HepG2 (cell line): Measurements from ENCODE around the gene VRK1. TPM values are rescaled to one million over a fixed set of nuclear protein-coding genes. Genes with fewer than 3 reads are reported as not detected.

Source experiments
- CHD4 ChIP-seq: fragments of 200-600 bp; sonication (generic); IDR thresholded peaks from 2 replicates; pipeline ENCODE4 v1.7.0; 2017; ENCODE audit warnings: mild to moderate bottlenecking, low read length, borderline replicate concordance
- IRX3 ChIP-seq: sonication (generic); formaldehyde crosslinking; IDR thresholded peaks from 2 replicates; pipeline ENCODE4 v1.8.1; 2023; ENCODE audit warnings: mild to moderate bottlenecking, low read depth, missing genetic modification reagents, borderline replicate concordance
- PHB2 ChIP-seq: fragments of 450-650 bp; IDR thresholded peaks from 2 replicates; pipeline ENCODE4 v1.6.1; 2018; ENCODE audit not compliant: partially characterized antibody
- TCF12 ChIP-seq, 2 experiments: fragments of 450-650 bp in 1 of 2; sonication (generic) in 1 of 2; formaldehyde crosslinking in 1 of 2; IDR thresholded peaks; 2 replicates each; pipeline versions ENCODE4 v1.6.1 to v1.8.0; 2017 to 2022; ENCODE audit warnings: antibody characterized with exemption in 1 of 2, mild to moderate bottlenecking in 1 of 2, missing genetic modification reagents in 1 of 2, moderate library complexity in 1 of 2
- THAP8 ChIP-seq: sonication (generic); formaldehyde crosslinking; IDR thresholded peaks from 2 replicates; pipeline ENCODE4 v1.5.1; 2020; ENCODE audit warnings: missing genetic modification reagents, mild to moderate bottlenecking, borderline replicate concordance
- ZBED4 ChIP-seq: sonication (generic); formaldehyde crosslinking; IDR thresholded peaks from 2 replicates; pipeline ENCODE4 v1.4.0; 2020; ENCODE audit warnings: missing genetic modification reagents, borderline replicate concordance
- ZKSCAN5 ChIP-seq: sonication (generic); formaldehyde crosslinking; IDR thresholded peaks from 2 replicates; pipeline ENCODE4 v1.5.1; 2020; ENCODE audit warnings: mild to moderate bottlenecking, missing genetic modification reagents
- ZNF274 ChIP-seq: sonication (generic); formaldehyde crosslinking; IDR thresholded peaks from 2 replicates; pipeline ENCODE4 v1.5.1; 2020; ENCODE audit warnings: mild to moderate bottlenecking, missing genetic modification reagents
- ZNF329 ChIP-seq: sonication (generic); formaldehyde crosslinking; IDR thresholded peaks from 2 replicates; pipeline ENCODE4 v1.9.0; 2021; ENCODE audit warnings: low read depth, mild to moderate bottlenecking, missing genetic modification reagents
- ZNF670 ChIP-seq: sonication (generic); formaldehyde crosslinking; IDR thresholded peaks from 2 replicates; pipeline ENCODE4 v1.8.0; 2022; ENCODE audit warnings: mild to moderate bottlenecking, missing genetic modification reagents, borderline replicate concordance
- ZNF703 ChIP-seq: sonication (generic); formaldehyde crosslinking; IDR thresholded peaks from 2 replicates; pipeline ENCODE4 v1.5.1; 2020; ENCODE audit warnings: missing genetic modification reagents, mild to moderate bottlenecking, moderate library complexity, borderline replicate concordance
- polyA plus RNA-seq, 8 experiments: library from polyadenylated mRNA; depleted of rRNA in 3 of 8; stranded (reverse) in 7 of 8; unstranded in 1 of 8; fragments of >200 nt; fragmentation: Illumina TruSeq in 4 of 8; extraction: Trizol in 4 of 8; gene quantifications; 2 replicates each; pipeline versions ENCODE4 v1.2.1 to v1.2.3, GENCODE V29; 2011 to 2016; ENCODE audit warnings: low read depth in 4 of 8, missing spikeins in 1 of 8, mixed read lengths in 1 of 8; ENCODE audit not compliant: insufficient read depth in 1 of 8
- total RNA-seq, 5 experiments: library from RNA; depleted of rRNA; stranded (reverse); fragments of >200 nt; fragmentation: Illumina TruSeq; extraction: Trizol; gene quantifications; 2 replicates each; pipeline ENCODE4 v1.2.3, GENCODE V29; 2016; ENCODE audit warnings: low read depth in 1 of 5
- TF ChIP-seq, protein P1 (sequence below): sonication (generic); formaldehyde crosslinking; conservative IDR thresholded peaks from 2 replicates; pipeline ENCODE4 v1.4.0; 2020; ENCODE audit warnings: missing genetic modification reagents
- TF ChIP-seq, protein P2 (sequence below): sonication (generic); formaldehyde crosslinking; IDR thresholded peaks from 2 replicates; pipeline ENCODE4 v1.4.0; 2020; ENCODE audit warnings: low read depth, missing genetic modification reagents

VRK1 gene
- total and polyA plus RNA-seq, 2 of the 13 experiments (the other 11 are each of a cell fraction or from before 2014, with no cell fraction given), result 7.9 to 51.3 TPM

DNA sequence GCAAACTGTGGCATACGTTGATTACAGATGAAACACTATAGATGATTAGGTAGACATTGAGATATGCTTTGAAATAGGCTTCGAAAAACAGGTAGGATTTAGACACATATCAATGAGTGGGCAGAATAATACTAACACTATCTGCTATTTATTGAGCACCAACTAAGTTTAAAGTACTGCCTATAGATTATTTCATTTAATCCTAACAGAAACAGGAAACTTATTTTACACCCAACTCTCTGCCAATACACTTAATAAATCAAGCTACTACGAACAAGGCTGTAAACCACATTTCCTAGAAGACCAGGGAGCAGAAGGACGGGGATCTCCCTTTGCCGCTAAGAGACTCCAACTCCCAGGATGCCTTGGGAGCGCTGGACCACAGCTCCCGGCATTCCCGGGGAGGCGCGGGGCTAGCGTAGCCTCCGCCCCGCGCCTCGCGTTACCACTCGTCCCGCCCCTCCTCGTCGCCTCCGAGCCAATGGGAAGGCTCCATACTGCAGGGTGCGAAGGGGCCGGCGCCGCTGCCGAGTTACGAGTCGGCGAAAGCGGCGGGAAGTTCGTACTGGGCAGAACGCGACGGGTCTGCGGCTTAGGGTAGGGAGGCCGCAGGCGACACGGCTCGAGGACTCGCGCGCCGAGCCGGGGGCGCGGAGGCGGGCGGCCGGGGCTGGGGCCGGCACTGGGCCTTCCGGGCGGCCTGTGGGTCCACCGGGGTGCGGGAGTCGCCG is at the start of gene VRK1 (continued):
- TF ChIP-seq ZBED4 (CRISPR knock-in tag) (no peak), IRX3 (CRISPR knock-in tag) (0 out of 2 replicates have a peak, but pooled peaks have one; percentile 74), CHD4 (no peak), ZNF329 (CRISPR knock-in tag) (no peak), ZNF703 (CRISPR knock-in tag) (no peak), ZNF274 (CRISPR knock-in tag) (no peak), THAP8 (no peak), ZNF670 (CRISPR knock-in tag) (no peak), PHB2 (no peak), ZKSCAN5 (CRISPR knock-in tag) (no peak), TCF12 (IDR thresholded peaks at IDR 0.05) (no peak), TCF12 (CRISPR knock-in tag; IDR thresholded peaks at IDR 0.05) (no peak)
- TF ChIP-seq, protein P1, sequence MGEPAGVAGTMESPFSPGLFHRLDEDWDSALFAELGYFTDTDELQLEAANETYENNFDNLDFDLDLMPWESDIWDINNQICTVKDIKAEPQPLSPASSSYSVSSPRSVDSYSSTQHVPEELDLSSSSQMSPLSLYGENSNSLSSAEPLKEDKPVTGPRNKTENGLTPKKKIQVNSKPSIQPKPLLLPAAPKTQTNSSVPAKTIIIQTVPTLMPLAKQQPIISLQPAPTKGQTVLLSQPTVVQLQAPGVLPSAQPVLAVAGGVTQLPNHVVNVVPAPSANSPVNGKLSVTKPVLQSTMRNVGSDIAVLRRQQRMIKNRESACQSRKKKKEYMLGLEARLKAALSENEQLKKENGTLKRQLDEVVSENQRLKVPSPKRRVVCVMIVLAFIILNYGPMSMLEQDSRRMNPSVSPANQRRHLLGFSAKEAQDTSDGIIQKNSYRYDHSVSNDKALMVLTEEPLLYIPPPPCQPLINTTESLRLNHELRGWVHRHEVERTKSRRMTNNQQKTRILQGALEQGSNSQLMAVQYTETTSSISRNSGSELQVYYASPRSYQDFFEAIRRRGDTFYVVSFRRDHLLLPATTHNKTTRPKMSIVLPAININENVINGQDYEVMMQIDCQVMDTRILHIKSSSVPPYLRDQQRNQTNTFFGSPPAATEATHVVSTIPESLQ (CRISPR knock-in tag), result no peak
- TF ChIP-seq, protein P2, sequence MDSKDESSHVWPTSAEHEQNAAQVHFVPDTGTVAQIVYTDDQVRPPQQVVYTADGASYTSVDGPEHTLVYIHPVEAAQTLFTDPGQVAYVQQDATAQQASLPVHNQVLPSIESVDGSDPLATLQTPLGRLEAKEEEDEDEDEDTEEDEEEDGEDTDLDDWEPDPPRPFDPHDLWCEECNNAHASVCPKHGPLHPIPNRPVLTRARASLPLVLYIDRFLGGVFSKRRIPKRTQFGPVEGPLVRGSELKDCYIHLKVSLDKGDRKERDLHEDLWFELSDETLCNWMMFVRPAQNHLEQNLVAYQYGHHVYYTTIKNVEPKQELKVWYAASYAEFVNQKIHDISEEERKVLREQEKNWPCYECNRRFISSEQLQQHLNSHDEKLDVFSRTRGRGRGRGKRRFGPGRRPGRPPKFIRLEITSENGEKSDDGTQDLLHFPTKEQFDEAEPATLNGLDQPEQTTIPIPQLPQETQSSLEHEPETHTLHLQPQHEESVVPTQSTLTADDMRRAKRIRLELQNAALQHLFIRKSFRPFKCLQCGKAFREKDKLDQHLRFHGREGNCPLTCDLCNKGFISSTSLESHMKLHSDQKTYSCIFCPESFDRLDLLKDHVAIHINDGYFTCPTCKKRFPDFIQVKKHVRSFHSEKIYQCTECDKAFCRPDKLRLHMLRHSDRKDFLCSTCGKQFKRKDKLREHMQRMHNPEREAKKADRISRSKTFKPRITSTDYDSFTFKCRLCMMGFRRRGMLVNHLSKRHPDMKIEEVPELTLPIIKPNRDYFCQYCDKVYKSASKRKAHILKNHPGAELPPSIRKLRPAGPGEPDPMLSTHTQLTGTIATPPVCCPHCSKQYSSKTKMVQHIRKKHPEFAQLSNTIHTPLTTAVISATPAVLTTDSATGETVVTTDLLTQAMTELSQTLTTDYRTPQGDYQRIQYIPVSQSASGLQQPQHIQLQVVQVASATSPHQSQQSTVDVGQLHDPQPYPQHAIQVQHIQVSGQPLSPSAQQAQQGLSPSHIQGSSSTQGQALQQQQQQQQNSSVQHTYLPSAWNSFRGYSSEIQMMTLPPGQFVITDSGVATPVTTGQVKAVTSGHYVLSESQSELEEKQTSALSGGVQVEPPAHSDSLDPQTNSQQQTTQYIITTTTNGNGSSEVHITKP, result no peak
